Measurements from ENCODE around the gene TMEM203.

DNA sequence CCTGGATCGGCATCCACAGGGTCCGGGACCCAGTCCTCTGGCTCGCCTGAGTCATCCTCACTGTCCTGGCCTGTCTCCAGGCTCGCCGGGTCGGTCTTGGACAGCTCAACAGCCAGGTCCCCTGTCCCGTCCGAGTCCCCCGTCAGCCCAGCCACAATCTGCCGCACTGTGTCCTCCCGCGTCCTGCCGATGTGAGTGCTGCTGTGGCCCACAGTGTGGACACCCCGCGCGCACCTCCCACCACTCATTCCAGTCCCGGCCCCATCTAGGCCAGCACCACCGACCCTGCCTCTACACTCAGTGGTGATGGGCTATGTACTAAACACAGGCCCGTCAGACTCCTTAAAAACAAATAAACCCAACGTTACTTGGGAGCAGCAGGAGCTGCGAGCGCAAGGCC lies 23.8 kb downstream of the TMEM203 start:
- TF ChIP-seq, protein P1, sequence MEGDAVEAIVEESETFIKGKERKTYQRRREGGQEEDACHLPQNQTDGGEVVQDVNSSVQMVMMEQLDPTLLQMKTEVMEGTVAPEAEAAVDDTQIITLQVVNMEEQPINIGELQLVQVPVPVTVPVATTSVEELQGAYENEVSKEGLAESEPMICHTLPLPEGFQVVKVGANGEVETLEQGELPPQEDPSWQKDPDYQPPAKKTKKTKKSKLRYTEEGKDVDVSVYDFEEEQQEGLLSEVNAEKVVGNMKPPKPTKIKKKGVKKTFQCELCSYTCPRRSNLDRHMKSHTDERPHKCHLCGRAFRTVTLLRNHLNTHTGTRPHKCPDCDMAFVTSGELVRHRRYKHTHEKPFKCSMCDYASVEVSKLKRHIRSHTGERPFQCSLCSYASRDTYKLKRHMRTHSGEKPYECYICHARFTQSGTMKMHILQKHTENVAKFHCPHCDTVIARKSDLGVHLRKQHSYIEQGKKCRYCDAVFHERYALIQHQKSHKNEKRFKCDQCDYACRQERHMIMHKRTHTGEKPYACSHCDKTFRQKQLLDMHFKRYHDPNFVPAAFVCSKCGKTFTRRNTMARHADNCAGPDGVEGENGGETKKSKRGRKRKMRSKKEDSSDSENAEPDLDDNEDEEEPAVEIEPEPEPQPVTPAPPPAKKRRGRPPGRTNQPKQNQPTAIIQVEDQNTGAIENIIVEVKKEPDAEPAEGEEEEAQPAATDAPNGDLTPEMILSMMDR (IDR thresholded peaks at IDR 0.05 in 4 of 5, conservative IDR thresholded peaks at IDR 0.05 in 1 of 5), result no peak
- TF ChIP-seq POLR2A (IDR thresholded peaks at IDR 0.05), result no peak

Measured in gastrocnemius medialis (tissue), 4 donors.